Upper lobe of left lung (tissue), 6 donors: Measurements from ENCODE around the gene TMEM150A. TPM values are rescaled to one million over a fixed set of nuclear protein-coding genes. Genes with fewer than 3 reads are reported as not detected.
A peak's percentile ranks its signal among the peaks of the same experiment; 100 is the strongest.
"Not testable (repeated sequence)": the region's sequence is repeated elsewhere in the genome, so short reads cannot be mapped to it uniquely, and the experiment has no call there.

Source experiments
- ATAC-seq, 2 donors: fragments of 200-7000 bp; cut with Tn5 transposase; one replicate each; pipeline ENCODE4 v1.9.1; 2022; ENCODE audit warnings: mild to moderate bottlenecking in 2 of 2, moderate library complexity in 2 of 2; ENCODE audit not compliant: low FRiP score in 2 of 2
- DNase-seq, 2 donors: peaks; one replicate each; pipeline ENCODE4 v3.0.0-alpha.2; 2019 to 2020
- H3K27ac ChIP-seq, 4 donors: fragments of 200-600 bp; sonication (generic); one replicate each; pipeline ENCODE4 v1.5.1; 2016 to 2019
- H3K27me3 ChIP-seq, 4 donors: fragments of 200-600 bp; sonication (generic); one replicate each; pipeline ENCODE4 v1.5.1; 2017 to 2019
- H3K36me3 ChIP-seq, 4 donors: fragments of 200-600 bp; sonication (generic); one replicate each; pipeline ENCODE4 v1.5.1; 2016 to 2019
- H3K4me1 ChIP-seq, 4 donors: fragments of 200-600 bp; sonication (generic); one replicate each; pipeline ENCODE4 v1.5.1; 2018 to 2019
- H3K4me3 ChIP-seq, 4 donors: fragments of 200-600 bp; sonication (generic); one replicate each; pipeline ENCODE4 v1.5.1; 2017 to 2019; ENCODE audit warnings: mild to moderate bottlenecking in 2 of 4, moderate library complexity in 1 of 4
- H3K9me3 ChIP-seq, 4 donors: fragments of 200-600 bp; sonication (generic); one replicate each; pipeline ENCODE4 v1.5.1; 2018 to 2019
- CTCF ChIP-seq, 6 experiments: fragments of 450-650 bp in 4 of 6; fragments of 200-600 bp in 2 of 6; sonication (generic) in 2 of 6; IDR thresholded peaks; one replicate each; pipeline ENCODE4 v1.5.1; 2016 to 2019; ENCODE audit warnings: antibody characterized with exemption in 6 of 6
- EP300 ChIP-seq, 4 donors: sonication (generic); formaldehyde crosslinking; IDR thresholded peaks; one replicate each; pipeline ENCODE4 v1.5.1; 2017; ENCODE audit warnings: antibody characterized with exemption in 4 of 4, control low read depth in 2 of 4
- POLR2A ChIP-seq, 4 donors: fragments of 450-650 bp; IDR thresholded peaks; one replicate each; pipeline ENCODE4 v1.5.1; 2016 to 2017; ENCODE audit warnings: antibody characterized with exemption in 4 of 4, mild to moderate bottlenecking in 2 of 4
- POLR2AphosphoS5 ChIP-seq, 2 donors: sonication (generic); formaldehyde crosslinking; IDR thresholded peaks; one replicate each; pipeline ENCODE4 v1.5.1; 2017; ENCODE audit warnings: antibody characterized with exemption in 2 of 2
- WGBS, 2 donors: methylation state at CpG; one replicate each; pipeline ENCODE4 v1.1.5; 2017 to 2018; 5-methylcytosine and 5-hydroxymethylcytosine counted together
- total RNA-seq, 6 donors: library from RNA; depleted of rRNA in 4 of 6; stranded (reverse); fragments of >200 nt in 4 of 6; gene quantifications; one replicate each; pipeline versions ENCODE4 v1.1.0 to v1.2.1, GENCODE V29; 2016 to 2021
- donor health status: DM: no; HTN: no; CAD: no; lungs with moderate emphysema.
- donor health status: DM: no; HTN: yes; CAD: no; lungs with severe emphysema.

The TMEM150A gene
- total RNA-seq, 6 donors from 2014 or later = 18.9 to 45.8 (median 32.0) TPM

- H3K4me1 ChIP-seq = peaks cover 42 to 59% (median 49%) of the 10 kb centered on the region in 4 donors
- no peak for ATAC-seq
- no peaks in the 10 kb centered on the region for H3K9me3 ChIP-seq
- TF ChIP-seq CTCF (IDR thresholded peaks at IDR 0.05) (no peak), POLR2AphosphoS5 (IDR thresholded peaks at IDR 0.05) (no peak), EP300 (IDR thresholded peaks at IDR 0.05) (no peak), POLR2A (IDR thresholded peaks at IDR 0.05) (no peak)
- peak overlapping the region; percentile 86 to 97 (median 94) for H3K27ac ChIP-seq
- H3K36me3 ChIP-seq = peaks cover 9 to 37% (median 23%) of the 10 kb centered on the region in 4 donors
- no peak for DNase-seq
- peak overlapping the region; percentile 34 to 88 (median 83) for H3K4me3 ChIP-seq
- 15 to 29% methylated on average over 11 to 13 of the region's 13 CpGs for WGBS, 2 donors
- no peaks in the 10 kb centered on the region for H3K27me3 ChIP-seq
Observed at GRCh38 chr2:85594715-85595300, 7.7 kb downstream of the TMEM150A start.

GRCh38 chr2:85593023-85593422, 9.5 kb downstream of the TMEM150A start:
- no peak for DNase-seq
- peaks cover 60 to 71% (median 67%) of the 10 kb centered on the region in 4 donors for H3K4me1 ChIP-seq
- no peaks in the 10 kb centered on the region for H3K9me3 ChIP-seq
- TF ChIP-seq POLR2A (IDR thresholded peaks at IDR 0.05) (no peak), CTCF (IDR thresholded peaks at IDR 0.05) (no peak), EP300 (IDR thresholded peaks at IDR 0.05) (no peak), POLR2AphosphoS5 (IDR thresholded peaks at IDR 0.05) (no peak)
- WGBS, 2 donors = 52 to 86% methylated on average over 1 to 3 of the region's 3 CpGs
- no peak for ATAC-seq
- H3K27me3 ChIP-seq = no peaks in the 10 kb centered on the region
- H3K27ac ChIP-seq = peak overlapping the region; percentile 8 to 97 (median 65)
- no peak overlapping the region for H3K4me3 ChIP-seq
- peaks cover 8 to 20% (median 10%) of the 10 kb centered on the region in 4 donors for H3K36me3 ChIP-seq

DNA sequence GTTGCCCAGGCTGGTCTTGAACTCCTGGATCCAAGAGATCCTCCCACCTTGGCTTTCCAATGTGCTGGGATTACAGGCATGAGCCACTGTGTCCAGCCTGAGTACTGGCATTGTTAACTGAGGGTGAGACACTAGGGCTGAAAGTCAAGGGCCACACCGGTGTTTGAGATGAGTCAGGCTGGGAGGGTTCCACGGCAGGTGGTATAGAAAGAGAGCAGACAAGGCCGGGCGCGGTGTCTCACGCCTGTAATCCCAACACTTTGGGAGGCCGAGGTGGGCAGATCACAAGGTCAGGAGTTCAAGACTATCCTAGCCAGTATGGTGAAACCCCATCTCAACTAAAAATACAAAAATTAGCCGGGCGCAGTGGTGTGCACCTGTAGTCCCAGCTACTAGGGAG, 10.2 kb downstream of the TMEM150A start:
- Histone ChIP-seq H3K36me3 (peaks cover 4 to 12% (median 5%) of the 10 kb centered on the region in 4 donors), H3K27ac (peak overlapping the region; percentile 89 to 97 (median 96)), H3K4me1 (peaks cover 67 to 78% (median 74%) of the 10 kb centered on the region in 4 donors)
- H3K4me3 ChIP-seq, H3K27me3 ChIP-seq, DNase-seq, ATAC-seq, H3K9me3 ChIP-seq: not testable (repeated sequence)
- 93% methylated on average over 9 of the region's 9 CpGs for WGBS, 2 donors

GRCh38 chr2:85591563-85591962, 10.9 kb downstream of the TMEM150A start:
- Histone ChIP-seq H3K36me3 (peaks cover 0 to 7% (median 0%) of the 10 kb centered on the region in 4 donors), H3K4me1 (peaks cover 70 to 79% (median 76%) of the 10 kb centered on the region in 4 donors), H3K9me3 (no peaks in the 10 kb centered on the region), H3K27ac (peak overlapping the region; percentile 89 to 97 (median 96)), H3K4me3 (no peak overlapping the region), H3K27me3 (no peaks in the 10 kb centered on the region)
- TF ChIP-seq POLR2A (IDR thresholded peaks at IDR 0.05) (no peak), EP300 (IDR thresholded peaks at IDR 0.05) (no peak), CTCF (IDR thresholded peaks at IDR 0.05) (no peak), POLR2AphosphoS5 (IDR thresholded peaks at IDR 0.05) (no peak)
- WGBS, 2 donors = 62 to 78% methylated on average over 10 to 12 of the region's 12 CpGs
- DNase-seq (no peak), ATAC-seq (no peak)

DNA sequence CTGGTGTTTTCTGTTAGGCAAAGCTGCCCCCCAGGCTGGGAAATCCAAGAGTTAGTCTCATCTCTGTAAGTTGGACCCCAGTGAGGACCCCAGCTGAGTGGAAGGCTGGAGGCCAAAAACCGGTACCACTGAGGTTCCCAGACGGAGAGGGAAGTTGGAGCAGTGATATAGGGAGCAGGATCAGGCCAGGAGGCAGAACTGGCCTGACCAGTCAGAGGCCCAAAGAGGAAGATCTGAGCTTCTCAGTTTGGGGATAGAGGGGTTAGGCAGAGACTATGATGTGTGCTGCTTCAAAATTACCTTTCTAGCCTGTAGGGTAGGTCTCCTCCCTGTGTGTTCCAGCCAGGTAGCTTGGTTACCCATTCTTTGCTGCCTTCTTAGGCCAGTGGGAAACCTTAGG, 11.5 kb downstream of the TMEM150A start:
- Histone ChIP-seq H3K27me3 (no peaks in the 10 kb centered on the region), H3K9me3 (no peaks in the 10 kb centered on the region), H3K36me3 (peaks cover 0 to 7% (median 0%) of the 10 kb centered on the region in 4 donors), H3K4me1 (peaks cover 71 to 79% (median 76%) of the 10 kb centered on the region in 4 donors), H3K27ac (peak overlapping the region; percentile 89 to 97 (median 96)), H3K4me3 (no peak overlapping the region)
- WGBS, 2 donors = 32 to 70% methylated on average over 2 of the region's 2 CpGs
- TF ChIP-seq EP300 (IDR thresholded peaks at IDR 0.05) = no peak
- no peak for TF ChIP-seq POLR2A (IDR thresholded peaks at IDR 0.05)
- no peak for TF ChIP-seq CTCF (IDR thresholded peaks at IDR 0.05)
- TF ChIP-seq POLR2AphosphoS5 (IDR thresholded peaks at IDR 0.05) = no peak
- DNase-seq (no peak), ATAC-seq (no peak)
